Ovary (tissue), 9 donors: ENCODE measurements around the gene PTPN21. TPM values are rescaled to one million over a fixed set of nuclear protein-coding genes. Genes with fewer than 3 reads are reported as not detected.

ENCODE experiments used
- DNase-seq, 5 donors: peaks; one replicate each; pipeline ENCODE4 v3.0.0-alpha.2; 2019 to 2020
- H3K27ac ChIP-seq, 2 donors: fragments of 200-600 bp; one replicate each; pipeline versions ENCODE4 v1.5.1 to v1.8.0; 2019 to 2022
- H3K27me3 ChIP-seq: fragments of 200-600 bp; one replicate; pipeline ENCODE4 v1.8.0; 2022
- H3K36me3 ChIP-seq: fragments of 200-600 bp; sonication (generic); one replicate; pipeline ENCODE4 v1.5.1; 2019
- H3K4me1 ChIP-seq: one replicate; pipeline ENCODE4 v1.8.1; 2013; ENCODE audit warnings: mild to moderate bottlenecking, moderate library complexity; ENCODE audit not compliant: insufficient read depth
- H3K4me3 ChIP-seq: fragments of 200-600 bp; sonication (generic); one replicate; pipeline ENCODE4 v1.5.1; 2017
- H3K9me3 ChIP-seq, 2 donors: fragments of 200-600 bp in 1 of 2; sonication (generic) in 1 of 2; one replicate each; pipeline versions ENCODE4 v1.5.1 to v1.8.1; 2013 to 2019; ENCODE audit warnings: mild to moderate bottlenecking in 1 of 2, moderate library complexity in 1 of 2
- CTCF ChIP-seq, 3 donors: fragments of 450-650 bp in 2 of 3; fragments of 200-600 bp in 1 of 3; IDR thresholded peaks; one replicate each; pipeline versions ENCODE4 v1.5.1 to v1.8.0; 2016 to 2022; ENCODE audit warnings: antibody characterized with exemption in 3 of 3, mild to moderate bottlenecking in 1 of 3
- EP300 ChIP-seq: sonication (generic); formaldehyde crosslinking; IDR thresholded peaks from one replicate; pipeline ENCODE4 v1.6.1; 2017; ENCODE audit warnings: antibody characterized with exemption
- POLR2A ChIP-seq: fragments of 450-650 bp; IDR thresholded peaks from one replicate; pipeline ENCODE4 v1.6.1; 2017; ENCODE audit warnings: antibody characterized with exemption, mild to moderate bottlenecking, moderate library complexity
- WGBS, 3 donors: extraction: QIAGEN DNeasy Blood & Tissue Kit in 1 of 3; methylation state at CpG; one replicate each; pipeline versions ENCODE4 v1.1.5 to v1.1.7; 2013 to 2017; 5-methylcytosine and 5-hydroxymethylcytosine counted together
- intact Hi-C, 4 donors: fragments of 100-400 bp; cut with DNase I; formaldehyde crosslinking; loops; one replicate each; pipeline versions ENCODE4 v1.11.0 to v1.15.1; 2022 to 2023
- polyA plus RNA-seq, 2 donors: library from polyadenylated mRNA; stranded (reverse); fragments of 200-250 nt in 1 of 2; fragments of 350-450 nt in 1 of 2; fragmentation: Illumina TruSeq in 1 of 2; extraction: RNeasy Lipid Tissue Mini Kit (QIAGEN cat#74804) in 1 of 2; gene quantifications; one replicate each; pipeline ENCODE4 v1.2.3, GENCODE V29; 2013 to 2014
- total RNA-seq, 7 donors: library from RNA; depleted of rRNA in 2 of 7; stranded (reverse); fragments of >200 nt in 2 of 7; fragmentation: NEBNext Ultra II Directional in 3 of 7; extraction: Animal tissue kit (Norgen Biotek cat#: 25700) in 3 of 7; gene quantifications; one replicate each; pipeline versions ENCODE4 v1.1.0 to v1.2.4, GENCODE V29; 2016 to 2023
- donor health status: DM: no; HTN: no; CAD: no; lungs with moderate emphysema.
- donor health status: DM: no; HTN: no; CAD: no.
- donor health status: Bipolar disorder and iron deficiency.
- donor health status: DM: yes; HTN: yes; CAD: no.
- donor health status: DM: no; HTN: no; CAD: no.
- donor health status: DM: yes; HTN: yes; CAD: no.

Gene PTPN21
- total and polyA plus RNA-seq, 9 donors: 12.0 to 76.7 (median 26.3) TPM

- no peaks in the 10 kb centered on the region for H3K9me3 ChIP-seq
- 58 to 98% (median 66%) methylated on average over 3 of the region's 3 CpGs for WGBS, 3 donors
- H3K27ac ChIP-seq: no peak overlapping the region
- H3K27me3 ChIP-seq: no peaks in the 10 kb centered on the region
- no peak for DNase-seq
- intact Hi-C loops: no loop called here
- no peak overlapping the region for H3K4me3 ChIP-seq
- no peaks in the 10 kb centered on the region for H3K36me3 ChIP-seq
- no peaks in the 10 kb centered on the region for H3K4me1 ChIP-seq
- TF ChIP-seq EP300 (no peak), POLR2A (no peak), CTCF (IDR thresholded peaks at IDR 0.05) (no peak)
These were observed 33.0 kb downstream of the PTPN21 start for GRCh38 chr14:88521818-88522217.

GRCh38 chr14:88519907-88520306, 34.9 kb downstream of the PTPN21 start:
- no peaks in the 10 kb centered on the region for H3K27me3 ChIP-seq
- no peak overlapping the region for H3K27ac ChIP-seq
- 93 to 97% (median 97%) methylated on average over 2 of the region's 2 CpGs for WGBS, 3 donors
- intact Hi-C loops: no loop called here
- H3K9me3 ChIP-seq: no peaks in the 10 kb centered on the region
- no peak for DNase-seq
- H3K36me3 ChIP-seq: no peaks in the 10 kb centered on the region
- H3K4me3 ChIP-seq: no peak overlapping the region
- TF ChIP-seq CTCF (IDR thresholded peaks at IDR 0.05) (no peak), EP300 (no peak)
- no peaks in the 10 kb centered on the region for H3K4me1 ChIP-seq

GRCh38 chr14:88518592-88519512, 36.0 kb downstream of the PTPN21 start:
- no peaks in the 10 kb centered on the region for H3K9me3 ChIP-seq
- H3K27me3 ChIP-seq: no peaks in the 10 kb centered on the region
- H3K4me1 ChIP-seq: no peaks in the 10 kb centered on the region
- H3K27ac ChIP-seq: no peak overlapping the region
- H3K4me3 ChIP-seq: no peak overlapping the region
- intact Hi-C loops: no loop called here
- 79 to 81% (median 80%) methylated on average over 5 of the region's 5 CpGs for WGBS, 3 donors
- DNase-seq: no peak
- no peaks in the 10 kb centered on the region for H3K36me3 ChIP-seq
- TF ChIP-seq EP300: no peak
- TF ChIP-seq CTCF (IDR thresholded peaks at IDR 0.05): no peak
- no peak for TF ChIP-seq POLR2A

GRCh38 chr14:88516861-88517357, 37.9 kb downstream of the PTPN21 start:
- H3K9me3 ChIP-seq: no peaks in the 10 kb centered on the region
- TF ChIP-seq EP300 (no peak), CTCF (IDR thresholded peaks at IDR 0.05) (no peak), POLR2A (no peak)
- intact Hi-C loops: no loop called here
- no peak for DNase-seq
- H3K4me1 ChIP-seq: no peaks in the 10 kb centered on the region
- no peaks in the 10 kb centered on the region for H3K27me3 ChIP-seq
- 35 to 49% (median 42%) methylated on average over 7 of the region's 7 CpGs for WGBS, 3 donors
- H3K36me3 ChIP-seq: no peaks in the 10 kb centered on the region
- H3K27ac ChIP-seq: no peak overlapping the region
- no peak overlapping the region for H3K4me3 ChIP-seq
